Neuron (in vitro differentiated cells): ENCODE results near the gene TAS2R40.
"Not testable (repeated sequence)": the region's sequence is repeated elsewhere in the genome, so short reads cannot be mapped to it uniquely, and the experiment has no call there.

Experiments
- H2AFZ ChIP-seq: one replicate; pipeline ENCODE4 v1.6.1; 2013; ENCODE audit warnings: low read depth, mild to moderate bottlenecking, inconsistent platforms, low read length, moderate library complexity
- H3K27me3 ChIP-seq: one replicate; pipeline ENCODE4 v1.6.1; 2013; ENCODE audit warnings: low read length; ENCODE audit not compliant: insufficient read depth
- H3K36me3 ChIP-seq: one replicate; pipeline ENCODE4 v1.6.1; 2013; ENCODE audit warnings: low read length; ENCODE audit not compliant: insufficient read depth
- H3K4me1 ChIP-seq: one replicate; pipeline ENCODE4 v1.6.1; 2013; ENCODE audit warnings: low read length; ENCODE audit not compliant: insufficient read depth
- H3K4me3 ChIP-seq: 2 replicates; pipeline ENCODE4 v1.5.1; 2013; ENCODE audit warnings: mild to moderate bottlenecking, low read length, moderate library complexity
- H3K9me3 ChIP-seq: one replicate; pipeline ENCODE4 v1.6.1; 2013; ENCODE audit warnings: low read length

The TAS2R40 gene

DNA sequence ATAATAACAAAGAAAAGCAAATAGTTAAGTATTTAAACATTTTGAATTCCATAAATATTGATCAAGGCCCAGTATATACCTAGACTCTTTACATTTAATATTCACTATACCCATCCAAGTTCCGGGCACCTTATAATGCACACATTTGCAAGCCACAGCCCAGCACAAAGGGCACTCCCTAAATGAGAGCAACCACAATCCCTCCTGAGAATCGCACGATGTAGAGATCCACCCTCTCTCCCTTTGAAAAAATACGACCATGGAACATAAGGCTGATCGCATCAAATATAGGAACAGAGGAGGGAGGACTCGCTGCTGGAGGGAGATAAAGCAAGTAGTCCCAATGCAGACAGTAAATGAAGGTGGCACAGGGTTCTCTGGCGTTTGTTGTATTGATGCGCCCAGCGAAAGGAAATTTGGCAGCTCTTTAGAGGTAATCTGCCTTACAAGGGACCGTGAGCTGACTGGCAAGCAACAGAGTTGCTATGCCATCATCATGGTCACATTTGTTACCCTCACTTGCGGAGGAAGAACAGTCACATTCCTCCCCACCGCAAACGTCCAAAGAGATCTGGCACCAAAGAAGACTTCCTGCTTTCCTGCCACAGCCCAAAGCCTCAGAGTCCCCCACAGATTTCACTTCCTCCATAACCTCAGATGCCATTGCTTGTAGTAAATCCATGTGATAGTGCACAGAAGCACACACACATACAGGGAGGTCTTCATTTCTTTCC is 16.1 kb upstream of the TAS2R40 start:
- peaks cover 6% of the 10 kb centered on the region for H3K4me1 ChIP-seq
- no peaks in the 10 kb centered on the region for H3K27me3 ChIP-seq
- no peak overlapping the region for H3K4me3 ChIP-seq
- no peaks in the 10 kb centered on the region for H3K36me3 ChIP-seq
- no peaks in the 10 kb centered on the region for H3K9me3 ChIP-seq
- no peak overlapping the region for H2AFZ ChIP-seq

DNA sequence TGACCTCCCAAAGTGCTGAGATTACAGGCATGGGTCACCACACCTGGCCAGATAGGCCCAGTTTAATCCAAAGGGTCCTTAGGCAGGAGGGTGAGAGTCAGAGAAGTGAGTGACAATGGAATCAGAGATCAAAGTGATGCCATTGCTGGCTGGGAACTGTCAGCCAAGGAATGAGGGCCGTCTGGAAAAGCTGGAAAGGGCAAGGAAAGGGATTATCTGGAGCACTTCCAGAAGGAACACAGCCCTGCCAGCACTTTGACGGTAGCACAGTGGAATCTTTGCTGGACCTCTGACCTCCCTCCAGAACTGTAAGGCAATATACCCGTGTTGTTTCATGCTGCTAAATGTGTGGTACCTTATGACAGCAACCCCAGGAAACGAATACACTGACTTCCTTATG is 11.3 kb upstream of the TAS2R40 start:
- no peaks in the 10 kb centered on the region for H3K4me1 ChIP-seq
- H3K36me3 ChIP-seq: no peaks in the 10 kb centered on the region
- no peaks in the 10 kb centered on the region for H3K9me3 ChIP-seq
- H3K27me3 ChIP-seq: no peaks in the 10 kb centered on the region
- no peak overlapping the region for H3K4me3 ChIP-seq
- H2AFZ ChIP-seq: no peak overlapping the region

DNA sequence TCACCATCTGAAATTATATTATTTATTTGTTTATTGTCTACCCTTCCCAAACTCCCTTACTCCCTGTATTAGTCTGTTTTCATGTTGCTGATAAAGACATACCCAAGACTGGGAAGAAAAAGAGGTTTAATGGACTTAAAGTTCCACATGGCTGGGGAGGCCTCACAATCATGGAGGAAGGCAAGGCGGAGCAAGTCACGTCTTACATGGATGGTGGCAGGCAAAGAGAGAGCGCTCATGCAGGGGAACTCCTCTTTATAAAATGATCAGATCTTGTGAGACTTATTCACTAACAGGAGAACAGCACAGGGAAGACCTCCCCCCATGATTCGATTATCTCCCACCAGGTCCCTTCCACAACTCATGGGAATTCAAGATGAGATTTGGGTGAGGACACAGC is 8.4 kb upstream of the TAS2R40 start:
- H3K4me1 ChIP-seq, H3K36me3 ChIP-seq, H3K9me3 ChIP-seq, H2AFZ ChIP-seq, H3K4me3 ChIP-seq, H3K27me3 ChIP-seq: not testable (repeated sequence)

DNA sequence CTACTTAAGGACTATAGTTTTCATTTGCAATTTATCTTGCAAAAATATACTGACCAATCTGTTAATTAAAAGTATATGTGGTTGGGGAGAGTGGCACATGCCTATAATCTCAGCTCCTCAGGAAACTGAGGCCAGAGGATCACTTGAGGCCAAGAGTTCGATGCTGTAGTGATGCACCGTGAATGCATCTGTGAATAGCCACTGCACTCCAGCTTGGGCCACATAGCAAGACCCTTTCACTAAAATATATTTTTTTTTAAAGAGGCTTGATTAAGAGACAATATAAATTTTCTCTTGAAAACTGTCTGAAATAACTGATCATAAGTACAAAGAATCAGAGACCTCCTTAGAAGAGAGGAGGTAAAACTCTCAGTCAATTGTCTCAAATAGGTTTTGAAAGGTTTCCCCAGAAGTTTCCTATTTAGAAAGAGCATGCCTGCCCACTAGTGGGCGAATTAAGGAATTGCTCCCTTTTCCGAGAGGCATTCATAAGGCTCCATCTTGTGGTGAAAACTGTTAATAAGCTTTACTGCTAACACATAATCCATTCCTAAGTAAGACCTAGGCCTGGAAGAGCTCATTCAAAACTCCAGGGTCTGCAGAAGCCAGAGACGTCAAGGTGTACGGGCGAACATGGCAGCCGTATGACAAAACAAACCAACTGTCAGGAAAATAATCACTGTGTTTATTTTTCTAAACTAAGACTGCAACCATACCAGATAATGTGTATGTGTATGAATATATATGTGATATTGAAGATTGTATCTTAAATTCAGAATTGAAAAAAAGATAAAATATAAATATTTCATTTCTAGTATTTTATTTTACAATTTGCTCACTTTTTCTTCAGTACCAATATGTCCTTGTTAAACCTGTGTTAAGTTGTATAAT is 6.8 kb upstream of the TAS2R40 start:
- no peaks in the 10 kb centered on the region for H3K4me1 ChIP-seq
- H2AFZ ChIP-seq: no peak overlapping the region
- H3K9me3 ChIP-seq: no peaks in the 10 kb centered on the region
- H3K27me3 ChIP-seq: no peaks in the 10 kb centered on the region
- no peak overlapping the region for H3K4me3 ChIP-seq
- H3K36me3 ChIP-seq: no peaks in the 10 kb centered on the region

DNA sequence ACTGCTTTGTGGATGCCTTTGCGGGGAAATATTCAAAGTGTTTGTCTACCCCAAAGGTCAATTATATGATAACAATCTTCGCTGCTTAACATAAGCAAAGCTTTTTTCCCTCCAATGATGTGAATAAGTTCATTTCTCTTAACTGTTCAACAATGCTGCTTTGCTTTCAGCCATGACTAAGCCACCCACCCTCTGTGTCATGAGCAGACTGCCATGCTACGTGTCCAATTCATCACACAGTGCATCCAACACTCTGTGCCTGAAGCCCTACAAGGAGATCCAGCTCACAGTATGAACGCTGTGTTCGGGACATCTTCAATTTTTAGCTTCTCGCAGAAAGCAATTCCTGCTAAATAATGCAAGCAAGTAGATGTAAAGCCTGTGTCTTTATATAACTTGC is 5.7 kb upstream of the TAS2R40 start:
- peaks cover under 1% of the 10 kb centered on the region for H3K27me3 ChIP-seq
- no peaks in the 10 kb centered on the region for H3K9me3 ChIP-seq
- H2AFZ ChIP-seq: no peak overlapping the region
- H3K4me1 ChIP-seq: no peaks in the 10 kb centered on the region
- no peaks in the 10 kb centered on the region for H3K36me3 ChIP-seq
- H3K4me3 ChIP-seq: no peak overlapping the region

DNA sequence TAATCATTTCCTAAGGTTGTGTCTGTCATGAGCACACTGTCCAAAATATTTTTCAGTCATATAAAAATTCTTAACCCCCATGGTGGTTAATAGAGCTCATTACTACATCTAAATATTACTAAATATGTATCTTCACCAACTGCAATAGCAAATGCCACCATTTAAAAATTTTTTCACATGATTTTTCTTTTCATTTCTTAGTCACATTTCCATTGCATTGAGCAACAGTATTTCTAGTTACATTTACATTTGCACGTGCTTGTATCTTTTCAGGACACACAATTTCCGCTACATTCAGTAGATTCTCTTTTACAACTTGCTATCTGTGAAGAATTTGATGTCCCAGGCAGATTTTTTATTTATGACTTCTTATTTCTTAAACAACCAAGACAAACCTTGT is 5.2 kb upstream of the TAS2R40 start:
- Histone ChIP-seq H3K27me3 (peaks cover 2% of the 10 kb centered on the region), H3K9me3 (no peaks in the 10 kb centered on the region), H3K4me1 (no peaks in the 10 kb centered on the region), H3K36me3 (no peaks in the 10 kb centered on the region), H3K4me3 (no peak overlapping the region), H2AFZ (no peak overlapping the region)

DNA sequence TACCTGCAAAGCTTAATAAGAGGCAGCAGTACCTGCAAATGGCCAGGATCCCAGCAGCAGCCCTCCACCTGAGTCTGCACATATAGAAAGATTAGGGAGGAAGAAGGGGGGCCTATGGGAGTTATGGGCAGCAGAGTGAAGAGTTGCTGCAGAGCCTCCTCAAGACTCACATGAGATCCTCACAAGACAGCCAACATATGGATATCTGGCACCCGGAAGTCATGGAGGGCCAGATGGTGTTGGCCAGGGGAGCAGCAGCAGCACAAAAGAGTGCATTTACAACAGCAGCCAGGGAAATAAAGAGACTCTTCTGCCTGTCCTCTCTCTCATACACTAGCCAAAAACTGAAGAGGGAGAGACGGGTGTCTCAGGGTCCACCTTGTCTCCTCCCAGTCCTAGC is 4.0 kb upstream of the TAS2R40 start:
- Histone ChIP-seq H2AFZ (no peak overlapping the region), H3K4me1 (no peaks in the 10 kb centered on the region), H3K27me3 (peaks cover 2% of the 10 kb centered on the region), H3K9me3 (no peaks in the 10 kb centered on the region), H3K36me3 (no peaks in the 10 kb centered on the region), H3K4me3 (no peak overlapping the region)

DNA sequence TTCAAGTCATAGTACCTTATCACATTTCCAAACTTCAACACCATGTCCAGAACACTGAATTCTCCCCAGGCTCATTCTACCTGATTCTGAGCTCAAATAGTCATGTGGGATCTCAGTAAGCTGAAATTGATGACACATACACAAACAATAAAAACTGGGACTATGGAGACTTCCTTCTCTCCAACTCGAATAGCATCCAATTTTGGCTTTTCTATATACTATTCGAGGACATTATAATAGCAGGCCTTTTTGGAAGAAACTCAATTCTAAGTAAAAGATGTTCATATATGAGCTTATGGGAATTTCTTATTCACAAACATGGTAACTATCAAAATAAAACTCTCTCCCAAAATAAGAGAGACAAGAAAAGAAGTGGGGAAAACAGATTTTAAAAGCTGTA is 551 bp upstream of the TAS2R40 start:
- Histone ChIP-seq H3K9me3 (no peaks in the 10 kb centered on the region), H3K4me1 (no peaks in the 10 kb centered on the region), H3K4me3 (no peak overlapping the region), H2AFZ (no peak overlapping the region), H3K36me3 (no peaks in the 10 kb centered on the region), H3K27me3 (peaks cover 7% of the 10 kb centered on the region)

DNA sequence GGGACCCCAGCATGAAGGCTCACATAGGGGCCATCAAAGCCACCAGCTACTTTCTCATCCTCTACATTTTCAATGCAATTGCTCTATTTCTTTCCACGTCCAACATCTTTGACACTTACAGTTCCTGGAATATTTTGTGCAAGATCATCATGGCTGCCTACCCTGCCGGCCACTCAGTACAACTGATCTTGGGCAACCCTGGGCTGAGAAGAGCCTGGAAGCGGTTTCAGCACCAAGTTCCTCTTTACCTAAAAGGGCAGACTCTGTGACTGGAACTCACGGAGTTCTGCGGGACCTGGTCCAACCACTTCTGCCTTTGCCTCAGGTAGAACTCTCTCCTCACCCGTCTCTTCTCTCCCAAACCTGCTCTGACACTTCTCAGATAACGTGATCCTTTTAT is 945 bp downstream of the TAS2R40 start:
- no peak overlapping the region for H3K4me3 ChIP-seq
- peaks cover 8% of the 10 kb centered on the region for H3K27me3 ChIP-seq
- H3K9me3 ChIP-seq: no peaks in the 10 kb centered on the region
- H3K36me3 ChIP-seq: no peaks in the 10 kb centered on the region
- H2AFZ ChIP-seq: no peak overlapping the region
- H3K4me1 ChIP-seq: no peaks in the 10 kb centered on the region

DNA sequence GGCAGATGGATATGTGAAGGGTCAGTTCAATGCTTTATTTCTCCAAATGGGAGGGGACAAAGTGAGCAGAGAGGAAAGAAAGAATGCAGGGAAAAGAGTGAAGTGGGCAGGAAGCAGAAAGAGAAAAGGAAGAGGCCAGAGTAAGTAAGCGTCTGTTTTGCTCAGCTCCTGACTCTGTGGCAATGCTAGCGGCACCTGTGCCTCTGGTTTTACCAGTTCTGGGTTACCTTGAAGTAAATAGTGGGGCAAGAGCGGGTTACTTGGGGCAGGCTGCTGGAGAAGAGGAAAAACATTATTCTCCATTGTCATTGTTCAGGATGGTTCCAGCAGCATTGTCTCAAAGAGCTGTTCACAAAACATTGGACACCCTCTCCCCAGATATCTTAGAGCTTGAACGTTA is 1.9 kb downstream of the TAS2R40 start:
- Histone ChIP-seq H3K27me3 (peaks cover 9% of the 10 kb centered on the region), H3K9me3 (no peaks in the 10 kb centered on the region), H3K4me1 (no peaks in the 10 kb centered on the region), H3K36me3 (no peaks in the 10 kb centered on the region), H3K4me3 (no peak overlapping the region), H2AFZ (no peak overlapping the region)

DNA sequence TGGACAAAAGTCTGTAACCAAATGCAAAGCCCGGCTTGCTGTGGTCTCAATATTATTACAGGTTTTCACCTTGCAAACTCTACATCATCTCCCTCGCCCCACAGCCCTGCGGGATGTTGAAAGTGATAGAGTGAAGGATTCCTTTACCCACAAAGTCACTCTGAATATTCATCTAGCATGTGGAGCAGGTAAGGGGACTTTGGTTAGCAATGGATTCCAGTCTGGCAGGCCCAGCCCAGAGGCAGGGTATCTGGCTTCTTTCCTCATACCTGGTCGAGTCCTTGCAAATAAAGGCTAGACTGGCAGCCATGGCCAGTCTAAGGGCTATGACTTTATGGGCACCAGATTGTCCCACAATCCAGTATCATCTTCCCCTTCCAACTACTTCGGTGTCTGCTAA is 3.2 kb downstream of the TAS2R40 start:
- no peaks in the 10 kb centered on the region for H3K4me1 ChIP-seq
- H3K9me3 ChIP-seq: no peaks in the 10 kb centered on the region
- H3K4me3 ChIP-seq: no peak overlapping the region
- H2AFZ ChIP-seq: no peak overlapping the region
- peaks cover 9% of the 10 kb centered on the region for H3K27me3 ChIP-seq
- no peaks in the 10 kb centered on the region for H3K36me3 ChIP-seq

DNA sequence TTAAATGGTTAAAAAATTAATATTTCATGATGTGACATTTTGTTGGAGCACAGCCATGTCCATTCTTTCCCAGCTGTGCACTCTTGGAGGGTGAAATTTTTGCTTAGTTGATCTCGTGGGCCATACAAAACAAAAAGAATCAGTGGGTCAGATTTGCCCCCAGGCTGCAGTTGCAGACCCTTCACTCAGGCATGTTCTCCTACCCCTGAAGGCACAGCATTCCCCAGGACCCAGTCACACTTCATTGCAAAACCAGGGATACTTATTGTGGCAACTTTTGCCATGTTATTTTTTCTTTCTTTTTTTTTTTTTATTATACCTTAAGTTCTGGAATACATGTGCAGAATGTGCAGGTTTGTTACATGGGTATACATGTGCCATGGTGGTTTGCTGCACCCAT is 6.0 kb downstream of the TAS2R40 start:
- H3K27me3 ChIP-seq: peaks cover 7% of the 10 kb centered on the region
- no peak overlapping the region for H2AFZ ChIP-seq
- no peak overlapping the region for H3K4me3 ChIP-seq
- H3K9me3 ChIP-seq: no peaks in the 10 kb centered on the region
- no peaks in the 10 kb centered on the region for H3K4me1 ChIP-seq
- no peaks in the 10 kb centered on the region for H3K36me3 ChIP-seq

DNA sequence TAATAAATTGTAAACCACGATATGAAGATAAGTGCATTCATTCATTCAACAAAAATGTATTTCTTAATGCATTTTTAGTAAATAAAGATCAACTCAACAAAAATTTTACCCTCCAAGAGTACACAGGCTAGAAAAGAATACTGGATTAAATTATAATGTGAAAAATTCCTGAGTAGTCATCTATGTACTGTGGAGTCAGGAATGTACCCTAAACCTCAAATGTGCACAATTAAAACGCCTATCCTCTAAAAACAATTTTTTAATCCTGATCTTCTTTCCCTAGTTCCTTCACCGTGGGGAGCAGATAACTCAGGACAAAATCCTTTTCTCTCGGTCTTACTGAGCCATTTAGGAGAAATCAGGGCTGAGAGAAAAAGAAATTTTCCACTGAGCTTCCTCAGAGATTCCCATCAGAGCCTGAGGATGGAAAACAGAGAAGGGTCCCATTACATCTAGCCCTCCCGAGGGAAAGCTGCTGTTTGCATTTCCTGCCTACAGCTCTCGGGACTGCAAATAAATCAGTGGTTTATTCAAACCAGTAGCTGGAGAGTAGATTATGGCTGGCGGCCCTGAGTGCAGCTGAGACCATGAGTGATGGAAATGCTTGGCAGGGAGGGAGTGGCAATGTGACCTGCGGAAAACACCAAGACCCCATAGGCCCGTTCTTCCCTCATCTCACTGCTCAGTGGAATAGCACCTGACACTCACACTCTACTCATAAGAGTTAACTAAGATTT is 7.4 kb downstream of the TAS2R40 start:
- Histone ChIP-seq H3K27me3 (peaks cover 2% of the 10 kb centered on the region), H3K36me3 (no peaks in the 10 kb centered on the region), H3K4me1 (no peaks in the 10 kb centered on the region), H3K9me3 (no peaks in the 10 kb centered on the region), H2AFZ (no peak overlapping the region), H3K4me3 (no peak overlapping the region)
